LNCAP (cell line): ENCODE measurements around the gene ZFP1.

Source experiments
- CTCF ChIP-seq: fragments of 450-650 bp; IDR thresholded peaks from 2 replicates; pipeline ENCODE4 v1.5.1; 2017; ENCODE audit warnings: mild to moderate bottlenecking

Gene ZFP1

DNA sequence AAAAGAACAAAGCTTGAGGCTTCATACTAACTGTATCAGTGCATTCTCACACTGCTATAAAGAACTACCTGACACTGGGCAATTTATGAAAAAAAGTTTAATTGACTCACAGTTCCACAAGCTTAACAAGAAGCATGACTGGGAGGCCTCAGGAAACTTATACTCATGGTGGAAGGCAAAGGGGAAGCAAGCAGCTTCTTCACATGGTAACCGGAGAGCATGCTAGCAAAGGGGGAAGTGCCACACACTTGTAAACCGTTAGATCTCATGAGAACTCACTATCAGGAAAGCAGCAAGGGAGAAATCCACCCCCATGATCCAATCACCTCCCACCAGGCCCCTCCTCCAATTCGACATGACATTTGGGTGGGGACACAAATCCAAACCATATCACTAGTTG lies 33.3 kb downstream of the ZFP1 start:
- no peak for TF ChIP-seq CTCF

DNA sequence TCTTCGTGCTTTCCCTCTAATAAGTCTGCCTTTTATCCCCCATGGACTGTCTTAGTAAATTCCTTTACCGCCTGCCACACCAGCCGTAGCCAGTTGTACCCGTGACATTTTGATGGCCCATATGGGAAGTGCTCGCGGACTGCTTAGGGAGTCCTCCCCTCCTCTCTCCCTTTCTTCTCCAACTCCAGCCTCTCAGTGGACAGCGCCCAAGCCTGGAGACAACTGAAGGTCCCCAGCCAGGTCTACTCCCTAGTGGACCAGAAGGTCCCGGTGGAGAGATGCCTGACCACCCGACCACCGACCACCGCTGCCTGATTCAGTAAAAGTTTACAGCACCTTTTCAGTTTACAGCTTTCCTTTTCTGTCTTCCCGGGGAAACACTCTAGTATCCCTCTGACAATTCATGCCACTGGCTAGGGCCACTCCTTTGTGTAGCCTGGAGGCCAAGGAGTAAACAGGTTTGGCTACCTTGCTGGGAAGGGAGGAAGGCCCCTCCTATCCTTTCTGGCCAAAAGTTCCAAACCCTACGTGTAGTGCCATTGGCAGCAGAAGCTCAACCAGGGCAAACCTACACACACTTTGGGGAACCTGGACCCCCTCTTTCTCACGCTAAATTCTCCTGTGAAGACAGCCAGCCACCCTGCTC lies 40.6 kb downstream of the ZFP1 start:
- no peak for TF ChIP-seq CTCF

- no peak for TF ChIP-seq CTCF
These were observed 41.4 kb downstream of the ZFP1 start for GRCh38 chr16:75189638-75190245.

DNA sequence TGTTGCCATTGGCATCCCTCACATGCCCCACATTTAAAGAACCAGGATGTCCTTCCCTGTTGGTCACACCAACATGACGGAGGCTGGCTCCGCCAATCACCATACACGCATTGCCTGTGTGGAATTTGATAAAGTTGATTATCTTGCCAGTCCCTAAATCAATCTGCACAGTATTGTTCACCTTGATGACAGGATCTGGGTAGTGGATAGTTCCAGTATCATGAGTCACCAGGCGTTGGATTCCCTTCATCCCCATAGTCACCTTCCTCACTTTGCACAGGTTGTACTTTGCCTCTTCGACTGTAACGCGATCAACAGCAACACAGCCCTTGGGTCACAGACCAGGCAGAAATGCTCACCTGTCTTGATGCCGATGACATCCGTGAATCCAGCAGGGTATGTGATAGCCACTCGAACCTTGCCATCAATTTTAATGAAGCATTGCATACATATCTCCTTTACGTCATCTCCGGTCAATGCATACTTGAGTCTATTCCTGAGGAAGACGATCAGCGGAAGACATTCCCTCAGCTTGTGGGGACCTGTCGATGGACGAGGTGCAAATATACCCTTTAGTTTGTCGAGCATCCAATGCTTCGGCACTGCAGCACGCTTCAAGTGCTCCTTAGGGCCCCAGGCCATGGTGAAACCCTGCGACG lies 44.4 kb downstream of the ZFP1 start:
- no peak for TF ChIP-seq CTCF

DNA sequence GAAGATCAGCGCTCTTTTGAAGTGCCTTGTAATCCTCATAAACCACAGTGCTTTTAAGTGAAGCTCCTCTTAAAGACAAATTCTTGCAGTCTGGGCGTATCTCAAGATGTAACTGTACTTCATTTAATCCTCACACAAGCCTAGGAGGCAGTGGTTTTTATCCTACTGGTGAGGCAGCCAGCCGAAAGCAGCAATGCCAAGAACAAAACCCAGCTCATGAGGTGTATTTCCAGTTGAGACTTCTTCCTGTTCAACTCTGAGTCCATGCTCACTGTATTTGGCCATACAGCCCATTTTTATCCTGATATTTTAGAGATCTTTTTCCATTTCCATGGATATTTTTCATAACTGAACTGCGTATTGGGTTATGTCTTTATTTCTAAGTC lies 44.9 kb downstream of the ZFP1 start:
- no peak for TF ChIP-seq CTCF

DNA sequence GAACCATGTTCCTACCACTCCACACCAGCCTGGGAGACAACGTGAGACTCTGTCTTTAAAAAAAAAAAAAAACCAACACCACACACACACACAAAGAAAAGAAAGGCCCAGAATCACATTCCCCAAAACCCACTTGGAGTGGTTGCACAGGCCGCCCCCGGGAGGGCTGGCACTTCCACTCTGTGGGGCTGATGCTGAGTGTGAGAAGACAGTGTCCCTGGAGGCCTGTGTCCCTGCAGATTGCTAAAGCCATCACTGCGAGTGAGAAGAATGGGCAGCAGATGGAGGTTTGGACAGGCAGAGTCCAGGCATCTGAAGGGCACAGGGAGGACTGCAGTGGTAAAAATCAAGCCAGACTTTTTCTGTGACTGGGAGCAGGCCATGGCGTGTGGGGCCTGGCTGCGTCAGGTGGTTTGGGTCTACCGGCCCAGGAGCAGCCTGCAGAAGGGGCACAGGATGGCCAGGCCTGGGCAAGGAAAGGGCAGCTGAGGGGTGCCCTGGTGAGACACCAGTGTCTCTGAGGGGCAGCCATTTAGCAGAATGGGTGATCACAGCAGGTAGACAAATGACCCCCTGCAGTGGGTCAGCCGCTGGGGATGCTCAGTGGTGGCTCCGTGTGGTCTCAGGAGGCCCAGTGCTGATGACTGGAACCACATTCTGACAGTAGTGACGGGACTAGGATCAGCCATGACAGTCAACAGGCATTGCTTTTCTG lies 45.6 kb downstream of the ZFP1 start:
- TF ChIP-seq CTCF = no peak

GRCh38 chr16:75195811-75196790 lies 47.8 kb downstream of the ZFP1 start:
- no peak for TF ChIP-seq CTCF
